Stimulated activated CD8-positive, alpha-beta memory T cell treated with anti-CD3 and anti-CD28 coated beads, Interleukin-4, amount 100 ng/mL, for 24 hours (primary cell): Measurements from ENCODE around the gene GPR162.
"Not testable (repeated sequence)": the region's sequence is repeated elsewhere in the genome, so short reads cannot be mapped to it uniquely, and the experiment has no call there.

ENCODE experiments used
- DNase-seq: peaks from one replicate; pipeline ENCODE4 v3.0.0-alpha.2; 2020; ENCODE audit warnings: low read depth

GPR162 gene

DNA sequence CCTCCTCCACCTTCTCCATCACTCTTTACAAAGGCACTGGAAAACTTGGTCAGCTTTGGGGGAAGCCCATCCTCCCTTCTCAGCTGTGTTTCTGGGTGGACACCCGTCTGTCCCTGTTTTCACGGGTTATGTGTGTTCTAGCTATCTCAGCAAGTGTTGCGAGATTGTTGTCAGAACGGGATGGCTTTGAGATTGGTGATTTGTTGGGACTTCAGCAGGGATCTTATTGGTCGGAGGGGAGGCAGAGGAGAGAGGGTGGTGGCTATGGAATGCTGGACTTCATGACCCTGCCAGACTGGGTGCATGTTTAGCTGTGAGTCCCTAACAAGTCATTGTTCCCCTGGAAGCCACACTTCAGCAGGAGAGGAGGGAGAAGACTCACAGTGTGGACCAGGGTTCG is 32.4 kb downstream of the GPR162 start:
- no peak for DNase-seq

- no peak for DNase-seq
Measured at GRCh38 chr12:6855322-6855721, 33.7 kb downstream of the GPR162 start.

DNA sequence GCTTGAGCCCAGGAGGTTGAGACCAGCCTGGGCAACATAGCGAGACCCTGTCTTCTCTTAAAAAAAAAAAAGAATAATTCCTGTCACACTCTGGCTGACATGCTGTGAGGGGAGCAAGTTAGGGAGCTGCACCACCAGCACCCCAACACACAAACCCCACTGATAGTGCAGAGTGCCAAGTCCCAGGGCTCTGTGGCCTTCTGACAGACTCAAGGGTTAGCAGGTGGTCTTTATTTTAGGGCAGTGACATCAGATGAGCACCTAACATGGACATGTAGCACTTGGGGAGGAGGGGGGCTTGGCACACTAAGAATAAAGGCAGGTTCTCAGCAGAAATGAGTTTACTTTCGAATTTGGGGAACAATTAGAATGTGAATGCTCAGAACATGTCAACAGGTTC is 37.2 kb downstream of the GPR162 start:
- DNase-seq: no peak

DNA sequence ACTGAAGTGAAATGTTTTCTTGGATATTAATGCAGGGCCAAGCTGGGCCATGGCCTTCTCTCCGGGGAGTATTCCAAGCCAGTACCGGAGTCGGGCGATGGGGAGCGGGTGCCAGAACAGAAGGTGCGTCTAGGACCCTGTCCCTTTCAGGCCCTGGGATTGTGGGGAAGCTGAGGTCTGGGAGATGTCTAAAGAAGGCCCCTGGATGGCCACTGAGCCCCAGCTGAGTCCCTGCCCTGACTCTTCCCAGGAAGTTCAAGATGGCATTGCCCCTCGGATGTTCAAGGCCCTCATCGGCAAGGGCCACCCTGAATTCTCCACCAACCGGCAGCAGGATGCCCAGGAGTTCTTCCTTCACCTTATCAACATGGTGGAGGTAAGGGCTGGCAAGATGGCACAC is 38.5 kb downstream of the GPR162 start:
- DNase-seq: no peak

- no peak for DNase-seq
Measured at GRCh38 chr12:6860942-6861341, 39.3 kb downstream of the GPR162 start.

DNA sequence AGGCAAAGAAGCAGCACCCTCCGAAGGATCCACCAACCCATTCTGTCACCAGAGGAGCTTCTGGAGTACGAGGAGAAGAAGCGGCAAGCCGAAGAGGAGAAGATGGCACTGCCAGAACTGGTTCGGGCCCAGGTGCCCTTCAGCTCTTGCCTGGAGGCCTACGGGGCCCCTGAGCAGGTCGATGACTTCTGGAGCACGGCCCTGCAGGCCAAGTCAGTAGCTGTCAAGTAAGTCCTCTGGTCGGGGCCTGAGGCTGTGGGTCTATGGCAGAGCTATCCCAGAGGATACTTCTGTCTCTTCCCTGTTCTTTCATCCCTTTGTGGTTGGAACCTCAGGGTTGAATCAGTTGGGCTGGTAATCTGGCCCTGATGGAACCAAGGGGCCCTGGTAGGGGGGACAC is 39.8 kb downstream of the GPR162 start:
- no peak for DNase-seq

DNA sequence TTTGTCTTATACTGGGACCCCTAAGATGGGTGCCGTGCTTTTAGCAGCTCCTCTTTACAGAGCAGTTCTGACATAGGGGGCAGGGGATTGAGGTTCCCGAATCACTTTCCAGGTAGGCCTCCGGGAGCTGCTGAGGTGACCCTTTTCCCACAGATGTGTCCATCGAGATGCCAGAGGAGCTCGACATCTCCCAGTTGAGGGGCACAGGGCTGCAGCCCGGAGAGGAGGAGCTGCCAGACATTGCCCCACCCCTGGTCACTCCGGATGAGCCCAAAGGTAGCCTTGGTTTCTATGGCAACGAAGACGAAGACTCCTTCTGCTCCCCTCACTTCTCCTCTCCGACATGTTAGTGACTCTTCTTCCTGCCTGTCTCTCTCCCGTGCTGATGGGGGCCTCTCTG is 41.4 kb downstream of the GPR162 start:
- no peak for DNase-seq

DNA sequence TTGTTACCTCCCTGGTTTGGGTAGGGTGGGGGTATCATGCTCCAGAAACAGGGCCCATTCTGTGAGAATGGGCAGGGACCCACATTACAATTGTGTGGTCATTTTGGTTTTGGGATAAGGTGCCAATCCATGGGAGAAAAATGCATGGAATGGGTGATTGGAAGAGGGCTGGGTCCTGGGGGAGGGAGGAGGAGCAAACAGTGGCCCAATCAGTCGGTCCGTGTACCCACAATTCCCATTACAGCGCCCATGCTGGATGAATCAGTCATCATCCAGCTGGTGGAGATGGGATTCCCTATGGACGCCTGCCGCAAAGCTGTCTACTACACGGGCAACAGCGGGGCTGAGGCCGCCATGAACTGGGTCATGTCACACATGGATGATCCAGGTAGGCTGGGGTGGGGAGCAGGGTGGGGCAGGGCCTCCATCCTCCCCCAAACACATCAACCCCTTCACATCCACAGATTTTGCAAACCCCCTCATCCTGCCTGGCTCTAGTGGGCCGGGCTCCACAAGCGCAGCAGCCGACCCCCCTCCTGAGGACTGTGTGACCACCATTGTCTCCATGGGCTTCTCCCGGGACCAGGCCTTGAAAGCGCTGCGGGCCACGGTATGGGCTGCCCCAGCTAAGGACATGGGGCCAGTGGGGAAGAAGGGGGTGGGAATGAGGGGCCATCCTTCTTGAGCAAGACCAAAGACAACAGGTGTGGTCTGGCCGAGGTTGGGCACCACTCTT is 42.1 kb downstream of the GPR162 start:
- DNase-seq: no peak

GRCh38 chr12:6865307-6865706 is 43.7 kb downstream of the GPR162 start:
- not testable (repeated sequence) for DNase-seq

DNA sequence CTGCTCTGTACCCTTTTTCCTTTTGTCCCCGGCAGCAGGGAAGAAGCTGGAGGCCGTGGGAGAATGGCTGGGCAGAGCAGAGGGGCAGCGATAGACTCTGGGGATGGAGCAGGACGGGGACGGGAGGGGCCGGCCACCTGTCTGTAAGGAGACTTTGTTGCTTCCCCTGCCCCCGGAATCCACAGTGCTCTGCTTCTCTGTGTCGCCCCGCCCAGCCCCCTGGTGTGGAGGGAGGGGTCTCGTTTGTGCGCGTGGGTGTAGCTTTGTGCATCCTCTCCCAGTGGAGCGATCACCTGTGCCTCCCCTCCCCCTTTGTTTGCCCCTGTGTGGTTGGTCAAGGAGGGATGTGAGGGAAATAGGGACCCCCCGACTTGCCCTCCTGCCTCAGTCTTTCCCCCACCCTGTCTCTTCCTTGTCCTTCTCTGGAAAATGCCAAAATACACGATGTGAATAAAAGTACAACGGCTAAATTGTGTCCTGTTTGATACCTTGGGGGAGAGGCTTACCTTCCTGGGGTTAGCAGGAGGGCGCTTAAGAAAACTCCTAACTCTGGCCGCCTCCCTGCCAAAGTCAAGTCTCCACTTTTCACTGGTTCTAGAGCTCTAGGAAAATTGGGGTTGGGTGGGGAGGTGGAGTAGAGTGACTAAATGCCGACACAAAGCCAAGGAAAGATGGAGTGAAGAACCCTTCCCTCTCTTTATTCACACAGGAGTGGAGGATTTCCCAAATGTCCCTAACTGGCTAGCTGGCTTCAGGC is 44.7 kb downstream of the GPR162 start:
- no peak for DNase-seq

DNA sequence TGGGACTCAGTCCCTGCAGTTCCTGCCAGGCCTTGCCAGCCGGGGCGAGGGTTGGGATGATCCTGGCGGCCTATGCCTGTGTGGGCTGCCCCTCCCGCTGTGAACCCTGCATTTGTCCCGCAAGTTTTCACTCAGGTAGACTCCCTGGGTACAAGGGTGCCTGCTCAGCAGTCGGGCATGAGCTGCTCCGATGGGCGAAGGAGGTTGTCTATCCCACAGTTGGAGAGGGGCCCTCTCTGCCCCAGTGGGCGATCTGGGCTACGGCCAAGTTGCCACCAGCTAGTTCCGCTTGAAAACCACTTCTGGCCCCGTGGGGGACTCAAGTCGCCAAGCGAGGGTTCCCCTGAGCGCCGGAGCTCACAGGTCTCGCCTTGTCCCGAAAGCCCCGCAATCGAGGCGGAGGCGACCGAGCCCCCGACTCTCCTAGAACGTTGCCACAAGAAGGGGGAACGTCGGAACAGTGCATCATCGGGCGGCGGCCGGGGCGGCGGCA is 45.3 kb downstream of the GPR162 start:
- DNase-seq: no peak

DNA sequence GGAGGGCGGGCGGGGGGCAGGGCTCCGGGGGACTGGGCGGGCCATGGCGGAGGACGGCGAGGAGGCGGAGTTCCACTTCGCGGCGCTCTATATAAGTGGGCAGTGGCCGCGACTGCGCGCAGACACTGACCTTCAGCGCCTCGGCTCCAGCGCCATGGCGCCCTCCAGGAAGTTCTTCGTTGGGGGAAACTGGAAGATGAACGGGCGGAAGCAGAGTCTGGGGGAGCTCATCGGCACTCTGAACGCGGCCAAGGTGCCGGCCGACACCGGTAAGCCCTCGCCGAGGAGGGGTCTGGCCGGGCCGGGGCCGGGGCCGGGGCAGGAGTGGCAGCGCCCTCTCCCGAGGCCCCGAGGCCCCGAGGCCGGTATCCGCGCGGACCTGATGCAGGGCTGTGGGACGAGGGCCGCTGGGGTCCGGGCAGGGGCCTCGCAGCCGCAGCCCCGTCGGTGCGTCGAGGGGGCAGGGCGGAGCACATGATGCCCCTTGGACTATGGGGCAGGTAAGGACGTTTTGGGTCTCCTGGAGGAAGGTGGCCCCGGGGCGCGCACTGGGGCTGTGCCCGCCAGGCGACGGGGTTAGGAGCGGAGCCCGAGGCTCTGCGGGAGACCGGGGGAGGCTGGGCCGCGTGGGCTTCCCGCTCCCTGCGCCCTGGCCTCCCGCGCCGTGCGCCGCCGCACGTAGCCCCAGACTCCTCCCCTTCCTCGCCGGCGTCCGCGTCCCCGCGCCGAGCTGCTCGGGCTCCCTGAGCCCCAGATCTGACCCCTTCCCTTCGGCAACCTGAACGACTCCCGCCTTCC is 46.0 kb downstream of the GPR162 start, which contains the start of gene TPI1:
Gene TPI1 (plus strand): TSS at position 119 of the 798 bp plus-strand sequence. CDS start 36 bp downstream, at position 155.
- peak; percentile 71 for DNase-seq

DNA sequence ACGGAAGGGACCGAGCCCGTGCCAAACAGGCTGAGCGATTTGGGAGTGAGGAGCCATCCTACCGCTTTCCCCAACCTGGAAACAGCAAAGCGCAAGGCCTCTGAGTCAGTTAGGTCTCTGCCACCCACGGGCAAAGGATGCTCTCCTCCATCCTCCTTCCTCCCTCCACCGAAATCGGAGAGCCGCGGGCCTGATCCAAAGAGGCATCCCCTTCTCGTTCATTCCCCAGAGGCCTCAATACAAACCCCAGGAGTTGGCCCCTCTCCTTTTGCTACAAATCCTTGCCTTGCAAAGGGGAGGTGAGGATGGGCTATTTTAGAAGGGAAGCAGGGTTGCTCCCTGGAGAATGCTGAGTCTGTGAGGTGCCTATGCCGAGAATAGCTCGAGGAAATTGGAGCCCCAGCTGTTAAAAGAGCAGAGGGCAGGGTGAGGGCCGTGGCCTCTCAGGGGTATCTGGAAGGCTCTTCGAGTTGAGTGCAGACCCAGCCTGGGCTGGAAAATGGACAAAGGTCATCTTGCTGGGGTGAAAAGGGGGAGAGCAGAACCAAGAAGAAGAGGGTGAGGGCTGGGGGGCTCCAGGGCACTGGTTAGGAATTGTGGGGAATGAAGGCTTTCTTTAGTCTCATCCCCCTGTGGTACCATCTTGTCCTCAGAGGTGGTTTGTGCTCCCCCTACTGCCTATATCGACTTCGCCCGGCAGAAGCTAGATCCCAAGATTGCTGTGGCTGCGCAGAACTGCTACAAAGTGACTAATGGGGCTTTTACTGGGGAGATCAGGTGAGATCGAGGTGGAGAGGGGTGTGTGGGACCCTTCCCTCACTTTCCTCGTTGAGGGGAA is 46.8 kb downstream of the GPR162 start:
- no peak for DNase-seq

DNA sequence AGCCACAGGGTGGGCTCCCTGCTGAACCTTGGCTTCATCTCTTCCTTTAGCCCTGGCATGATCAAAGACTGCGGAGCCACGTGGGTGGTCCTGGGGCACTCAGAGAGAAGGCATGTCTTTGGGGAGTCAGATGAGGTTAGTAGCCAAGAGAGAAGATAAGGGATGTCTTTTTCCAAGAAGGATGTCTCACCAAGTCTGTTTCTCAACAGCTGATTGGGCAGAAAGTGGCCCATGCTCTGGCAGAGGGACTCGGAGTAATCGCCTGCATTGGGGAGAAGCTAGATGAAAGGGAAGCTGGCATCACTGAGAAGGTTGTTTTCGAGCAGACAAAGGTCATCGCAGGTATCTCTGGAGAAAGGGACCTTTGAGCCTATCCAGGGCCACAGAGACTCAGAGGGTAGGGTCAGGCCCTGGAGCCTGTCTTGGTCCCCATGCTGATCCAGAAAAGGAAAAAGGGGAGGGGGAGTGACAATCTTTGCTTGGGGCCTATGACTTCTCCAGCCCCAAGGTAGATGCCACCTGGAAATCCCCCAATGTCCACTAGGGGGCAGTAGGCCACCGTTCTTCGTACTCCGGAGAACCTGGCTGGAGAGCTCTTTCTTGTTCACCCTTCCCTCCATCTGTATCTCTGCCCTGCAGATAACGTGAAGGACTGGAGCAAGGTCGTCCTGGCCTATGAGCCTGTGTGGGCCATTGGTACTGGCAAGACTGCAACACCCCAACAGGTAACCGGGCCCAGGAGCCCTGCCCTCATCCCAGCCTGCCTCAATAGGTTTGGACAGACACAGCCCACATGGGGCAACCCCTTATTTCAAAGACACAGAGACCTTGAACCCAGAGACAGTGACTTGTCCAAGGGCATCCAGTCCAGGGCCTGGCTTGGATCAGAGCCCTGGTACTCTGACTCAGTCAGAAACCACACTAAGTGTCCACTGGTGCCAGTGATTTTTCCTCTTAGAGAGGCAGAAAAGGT is 47.7 kb downstream of the GPR162 start:
- DNase-seq: peak; percentile 71

DNA sequence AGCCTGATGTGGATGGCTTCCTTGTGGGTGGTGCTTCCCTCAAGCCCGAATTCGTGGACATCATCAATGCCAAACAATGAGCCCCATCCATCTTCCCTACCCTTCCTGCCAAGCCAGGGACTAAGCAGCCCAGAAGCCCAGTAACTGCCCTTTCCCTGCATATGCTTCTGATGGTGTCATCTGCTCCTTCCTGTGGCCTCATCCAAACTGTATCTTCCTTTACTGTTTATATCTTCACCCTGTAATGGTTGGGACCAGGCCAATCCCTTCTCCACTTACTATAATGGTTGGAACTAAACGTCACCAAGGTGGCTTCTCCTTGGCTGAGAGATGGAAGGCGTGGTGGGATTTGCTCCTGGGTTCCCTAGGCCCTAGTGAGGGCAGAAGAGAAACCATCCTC is 48.7 kb downstream of the GPR162 start:
- DNase-seq: not testable (repeated sequence)

DNA sequence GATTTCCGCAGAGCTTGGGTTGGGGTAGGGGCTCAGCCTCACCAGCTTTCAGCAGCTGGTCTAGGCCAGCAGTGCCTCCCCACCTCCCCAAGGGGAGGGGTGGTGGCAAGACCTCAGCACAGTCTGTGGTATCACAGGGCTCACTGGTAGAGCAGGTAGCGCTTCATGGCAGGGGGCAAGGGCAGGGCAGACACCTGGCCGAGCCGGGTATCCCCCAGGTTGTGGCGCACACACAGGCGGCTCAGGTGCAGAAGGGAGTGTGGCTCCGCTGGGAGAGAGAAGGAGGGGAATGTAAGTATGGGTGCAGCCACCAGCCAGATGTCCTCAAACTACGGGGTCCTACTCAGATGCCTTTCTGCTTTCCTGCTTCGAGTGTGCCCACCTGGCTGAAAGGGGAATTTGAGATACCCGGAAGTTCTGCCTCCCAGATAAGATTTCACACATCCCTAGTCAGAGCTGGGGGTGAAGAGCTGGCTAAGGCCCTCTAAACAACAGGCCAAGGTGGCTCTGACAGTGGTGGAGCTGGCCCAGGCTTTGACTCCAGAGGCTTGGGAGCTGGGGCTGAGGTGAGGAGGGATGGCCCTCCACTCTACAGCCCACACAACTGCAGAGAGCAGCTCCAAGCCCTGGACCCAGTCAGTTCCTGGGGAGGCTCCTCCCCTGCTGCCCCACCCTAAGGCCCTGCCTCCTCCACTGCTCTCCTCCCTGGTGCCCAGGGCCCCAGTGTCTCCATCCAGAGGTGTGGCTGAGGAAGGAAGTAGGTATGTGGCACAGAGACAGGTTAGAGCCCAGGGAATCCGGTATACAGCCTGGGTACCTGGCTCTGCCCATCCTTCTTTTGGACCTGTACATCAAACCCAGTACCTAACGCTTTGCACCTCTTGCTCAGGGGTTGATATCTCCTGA is 49.7 kb downstream of the GPR162 start:
- DNase-seq: no peak

- DNase-seq: peak; percentile 76
Measured at GRCh38 chr12:6872073-6873048, 50.7 kb downstream of the GPR162 start.
